ENCODE data around the gene FAM193B.

FAM193B gene

GRCh38 chr5:177600508-177601018 is 46.2 kb upstream of the FAM193B start:
- TF ChIP-seq CTCF (IDR thresholded peaks at IDR 0.05; ENCODE audit: control extremely low read depth, extremely low read depth, low read depth, missing control alignments) = no peak
- no peak for DNase-seq (ENCODE audit: extremely low spot score)
- CTCF ChIA-PET = interaction anchor here (0.9 to 3.8 kb wide), 3 partner anchors 7 to 85 kb away, joined by 3 to 13 read pairs (median 3); partner anchors contain the start of gene TMED9
- POLR2A ChIA-PET = interaction anchor here (0.8 kb wide), 1 partner anchor 128 kb away, joined by 3 read pairs; no protein-coding TSS in a partner anchor

- ChIA-PET CTCF (interaction anchor here (1.0 to 3.8 kb wide), 4 partner anchors 8 to 91 kb away, joined by 3 to 13 read pairs (median 4); no protein-coding TSS in a partner anchor), POLR2A (no interaction called here)
- TF ChIP-seq CTCF (IDR thresholded peaks at IDR 0.05; ENCODE audit: control extremely low read depth, extremely low read depth, low read depth, missing control alignments) = no peak
- DNase-seq (ENCODE audit: extremely low spot score) = peak; percentile 93
Measured at GRCh38 chr5:177599731-177600507, 45.6 kb upstream of the FAM193B start, which contains the start of gene B4GALT7. TSS of gene B4GALT7 (plus strand) at chr5:177600132. CDS start at chr5:177600211, 79 bp downstream.

- peak; percentile 5 for DNase-seq (ENCODE audit: extremely low spot score)
- no peak for TF ChIP-seq CTCF (IDR thresholded peaks at IDR 0.05; ENCODE audit: control extremely low read depth, extremely low read depth, low read depth, missing control alignments)
- ChIA-PET POLR2A (no interaction called here), CTCF (interaction anchor here (1.4 to 3.8 kb wide), 2 partner anchors 9 to 90 kb away, joined by 4 to 13 read pairs; no protein-coding TSS in a partner anchor)
Measured at GRCh38 chr5:177598477-177598876, 44.1 kb upstream of the FAM193B start.

- POLR2A ChIA-PET = interaction anchor here (0.7 to 1.0 kb wide), 2 partner anchors 12 to 285 kb away, joined by 3 to 4 read pairs; no protein-coding TSS in a partner anchor
- DNase-seq (ENCODE audit: extremely low spot score) = no peak
- CTCF ChIA-PET = interaction anchor here (1.5 to 3.8 kb wide), 2 partner anchors 10 to 11 kb away, joined by 7 to 13 read pairs; no protein-coding TSS in a partner anchor
- no peak for TF ChIP-seq CTCF (IDR thresholded peaks at IDR 0.05; ENCODE audit: control extremely low read depth, extremely low read depth, low read depth, missing control alignments)
Measured at GRCh38 chr5:177596775-177597238, 42.4 kb upstream of the FAM193B start.

GRCh38 chr5:177595991-177596774 is 41.8 kb upstream of the FAM193B start:
- CTCF ChIA-PET = interaction anchor here (1.5 kb wide), 1 partner anchor 11 kb away, joined by 7 read pairs; no protein-coding TSS in a partner anchor
- TF ChIP-seq CTCF (IDR thresholded peaks at IDR 0.05; ENCODE audit: control extremely low read depth, extremely low read depth, low read depth, missing control alignments) = no peak
- no peak for DNase-seq (ENCODE audit: extremely low spot score)
- POLR2A ChIA-PET = interaction anchor here (1.0 kb wide), 1 partner anchor 12 kb away, joined by 3 read pairs; no protein-coding TSS in a partner anchor
